KOPT-K1 (cell line): ENCODE results near the gene TWIST1.

Source experiments
- H3K27ac ChIP-seq: fragments of 200-600 bp; sonication (generic); 2 replicates; pipeline ENCODE4 v1.5.1; 2016; ENCODE audit warnings: antibody characterized with exemption, mild to moderate bottlenecking, low read depth, low read length; ENCODE audit not compliant: poor library complexity, severe bottlenecking
- H3K36me3 ChIP-seq: fragments of 200-600 bp; sonication (generic); 2 replicates; pipeline ENCODE4 v1.5.1; 2017; ENCODE audit warnings: antibody characterized with exemption, mild to moderate bottlenecking, low read length, moderate library complexity; ENCODE audit not compliant: insufficient read depth
- H3K9me3 ChIP-seq: fragments of 200-600 bp; sonication (generic); 2 replicates; pipeline ENCODE4 v1.5.1; 2017; ENCODE audit warnings: antibody characterized with exemption, low read length, mild to moderate bottlenecking; ENCODE audit not compliant: insufficient read depth, poor library complexity, severe bottlenecking

Gene TWIST1

DNA sequence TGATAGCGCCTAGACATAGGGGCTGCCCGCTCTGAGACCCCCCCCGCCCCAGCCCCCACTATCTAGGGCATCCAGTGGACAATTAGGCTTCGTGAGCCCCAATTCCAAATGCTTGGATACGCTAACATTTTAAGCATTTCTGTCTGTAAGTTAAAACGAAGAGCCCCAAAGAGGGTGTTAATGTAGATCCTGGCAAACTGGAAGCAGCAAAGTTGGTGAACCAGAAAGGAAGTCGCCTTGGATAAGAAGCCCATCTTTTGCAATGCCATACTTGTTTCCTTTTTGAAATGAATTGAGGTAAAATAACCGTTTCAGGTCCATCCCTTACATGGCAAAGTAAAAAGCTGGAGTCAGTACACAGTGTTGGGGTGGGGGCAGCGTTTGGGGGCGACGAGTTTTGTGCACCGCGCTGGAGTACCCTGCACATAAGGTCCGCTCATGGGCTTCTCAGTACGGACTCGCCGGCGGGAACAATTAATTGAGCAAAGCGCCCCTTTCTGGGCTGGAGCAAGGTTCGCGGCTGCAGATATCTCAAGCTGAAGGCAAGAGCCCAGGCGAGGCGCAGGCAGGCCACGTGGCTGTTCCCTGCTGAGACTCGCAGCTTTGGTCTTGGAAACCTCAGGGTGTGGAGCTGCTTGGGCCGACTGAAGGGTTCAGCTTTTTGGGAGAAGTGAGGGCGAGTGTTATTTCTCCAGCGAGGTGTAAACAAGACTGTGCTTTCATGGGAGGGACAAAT, 1.4 kb upstream of the TWIST1 start:
- H3K27ac ChIP-seq: no peak overlapping the region
- no peaks in the 10 kb centered on the region for H3K36me3 ChIP-seq
- H3K9me3 ChIP-seq: peaks cover 7% of the 10 kb centered on the region

DNA sequence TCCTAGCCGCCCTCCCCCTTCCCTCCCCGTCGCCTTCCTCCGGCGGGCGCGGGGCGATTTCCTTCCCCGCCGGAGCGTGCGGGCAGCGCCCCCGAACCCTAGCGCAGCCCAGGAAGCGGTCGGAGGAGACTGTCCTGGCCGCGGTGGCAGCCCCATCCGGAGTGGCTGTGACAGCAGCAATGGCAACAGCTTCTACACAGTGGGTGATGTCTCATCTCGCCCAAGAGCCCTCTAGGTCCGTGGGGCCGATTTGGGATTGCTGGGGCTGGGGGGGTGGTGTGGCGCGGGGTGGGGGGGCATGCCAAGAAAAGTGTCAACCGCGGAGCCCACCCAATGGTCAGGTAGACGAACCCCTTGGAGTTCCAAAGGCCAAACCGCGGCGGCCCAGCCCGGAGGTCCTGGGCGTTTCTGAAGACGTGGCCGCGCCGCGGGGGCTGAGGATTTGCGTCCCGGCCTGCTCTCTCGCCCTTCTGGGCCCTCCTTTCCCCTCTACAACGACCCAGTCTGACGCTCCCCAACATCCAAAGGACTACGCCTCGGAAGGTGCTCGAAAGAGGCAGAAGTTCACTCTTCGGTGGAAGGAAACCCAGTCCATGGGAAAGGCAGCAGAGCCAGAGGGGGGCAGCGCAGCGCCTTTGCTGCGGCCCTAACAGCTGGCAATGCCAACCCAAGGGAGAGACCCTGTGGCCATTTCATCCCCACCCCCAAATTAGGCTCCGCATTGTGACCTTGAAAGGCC, 603 bp upstream of the TWIST1 start:
- H3K36me3 ChIP-seq: no peaks in the 10 kb centered on the region
- peaks cover 7% of the 10 kb centered on the region for H3K9me3 ChIP-seq
- no peak overlapping the region for H3K27ac ChIP-seq

DNA sequence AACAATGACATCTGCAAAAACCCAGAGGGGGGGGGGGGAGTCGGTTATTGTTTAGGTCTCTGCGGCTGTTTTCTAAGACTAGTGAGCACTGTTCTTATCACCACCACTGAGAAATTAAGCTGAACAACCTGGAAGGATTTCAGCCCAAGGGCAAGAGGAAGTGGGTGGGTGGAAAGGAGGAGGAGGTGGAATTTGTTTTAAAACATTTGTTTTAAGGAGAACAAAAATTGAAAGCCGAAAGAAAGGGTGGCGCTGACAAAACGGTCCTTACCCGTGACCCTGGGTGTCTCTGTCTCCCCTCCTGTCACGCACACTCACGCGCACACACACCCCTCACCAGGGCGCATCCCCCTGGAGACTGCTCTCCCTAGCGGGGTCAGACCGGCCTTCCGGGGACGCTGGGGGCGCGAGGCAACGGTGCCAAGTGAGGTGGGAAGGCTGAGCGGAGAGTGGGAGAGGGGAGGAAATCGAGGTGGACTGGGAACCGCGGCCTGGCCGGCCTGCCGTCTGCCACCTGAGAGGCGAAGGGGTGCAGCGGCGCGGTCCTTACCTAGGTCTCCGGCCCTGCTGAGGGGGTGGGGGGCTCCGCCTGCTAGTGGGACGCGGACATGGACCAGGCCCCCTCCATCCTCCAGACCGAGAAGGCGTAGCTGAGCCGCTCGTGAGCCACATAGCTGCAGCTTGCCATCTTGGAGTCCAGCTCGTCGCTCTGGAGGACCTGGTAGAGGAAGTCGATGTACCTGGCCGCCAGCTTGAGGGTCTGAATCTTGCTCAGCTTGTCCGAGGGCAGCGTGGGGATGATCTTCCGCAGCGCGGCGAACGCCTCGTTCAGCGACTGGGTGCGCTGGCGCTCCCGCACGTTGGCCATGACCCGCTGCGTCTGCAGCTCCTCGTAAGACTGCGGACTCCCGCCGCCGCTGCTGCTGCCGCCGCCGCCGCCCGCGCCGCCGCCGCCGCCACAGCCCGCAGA, 1.0 kb downstream of the TWIST1 start:
- no peaks in the 10 kb centered on the region for H3K36me3 ChIP-seq
- no peak overlapping the region for H3K27ac ChIP-seq
- peaks cover 7% of the 10 kb centered on the region for H3K9me3 ChIP-seq

DNA sequence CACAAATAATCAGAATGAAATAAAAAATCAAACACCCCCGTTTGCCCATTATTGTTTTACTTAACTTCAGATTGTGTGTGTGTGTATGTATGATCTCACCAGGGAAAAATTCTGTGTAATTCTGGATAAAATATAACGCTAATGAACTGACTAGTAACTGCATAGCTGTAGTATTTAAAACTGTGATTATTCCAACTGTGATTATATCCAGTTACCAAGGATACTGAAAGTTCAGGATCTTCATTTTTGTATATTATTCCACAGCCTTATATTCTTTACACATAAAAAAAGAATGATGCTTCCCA, 2.9 kb downstream of the TWIST1 start:
- Histone ChIP-seq H3K36me3 (no peaks in the 10 kb centered on the region), H3K9me3 (peaks cover 7% of the 10 kb centered on the region), H3K27ac (no peak overlapping the region)

DNA sequence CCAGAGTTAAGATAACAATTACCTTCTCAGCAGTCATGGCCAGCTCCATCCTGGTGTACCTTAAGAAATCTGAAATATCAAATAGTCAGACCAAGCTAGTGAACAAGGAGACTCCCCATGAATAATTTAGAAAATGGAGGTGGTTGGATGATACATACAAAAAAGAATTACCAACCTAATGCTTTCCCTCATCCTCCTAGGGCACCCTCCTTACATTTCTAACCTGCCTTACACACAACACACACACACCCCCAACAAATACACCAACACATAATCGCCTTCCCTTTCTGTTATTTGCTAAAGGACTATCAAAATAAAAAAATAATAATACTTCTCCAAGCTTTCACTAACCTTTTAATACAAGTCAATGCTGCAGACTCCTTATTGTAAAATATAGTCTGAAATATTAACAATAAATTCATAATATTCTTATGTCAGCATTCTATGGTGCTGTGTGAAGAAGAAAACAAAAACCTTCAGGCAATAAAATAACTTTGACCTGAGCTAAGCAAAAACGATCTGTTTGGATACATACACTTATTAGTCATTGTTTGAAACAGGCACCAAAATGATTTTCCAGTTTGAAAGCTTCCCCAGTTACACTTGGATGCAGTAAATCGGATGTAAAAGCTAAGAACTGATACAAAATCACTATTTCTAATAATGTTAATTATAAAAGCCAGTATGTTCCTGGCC, 3.4 kb downstream of the TWIST1 start:
- Histone ChIP-seq H3K27ac (no peak overlapping the region), H3K9me3 (peaks cover 7% of the 10 kb centered on the region), H3K36me3 (no peaks in the 10 kb centered on the region)

DNA sequence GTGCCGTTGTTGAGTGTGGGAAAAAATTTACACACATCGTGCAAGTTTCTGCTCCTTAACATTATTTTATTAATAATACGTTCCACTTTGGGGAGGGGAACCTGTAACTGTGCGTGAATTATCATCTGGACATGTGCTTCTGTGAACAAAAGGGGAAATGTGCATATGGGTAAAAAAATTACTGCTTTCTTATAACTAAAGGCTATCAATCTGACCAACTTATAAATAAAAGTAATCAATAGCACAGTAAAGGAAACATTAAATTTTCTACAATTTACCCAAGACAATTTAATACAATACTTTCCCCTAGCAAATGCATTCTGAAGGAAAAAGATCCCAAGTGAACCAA, 4.5 kb downstream of the TWIST1 start:
- H3K27ac ChIP-seq: no peak overlapping the region
- no peaks in the 10 kb centered on the region for H3K36me3 ChIP-seq
- peaks cover 12% of the 10 kb centered on the region for H3K9me3 ChIP-seq

DNA sequence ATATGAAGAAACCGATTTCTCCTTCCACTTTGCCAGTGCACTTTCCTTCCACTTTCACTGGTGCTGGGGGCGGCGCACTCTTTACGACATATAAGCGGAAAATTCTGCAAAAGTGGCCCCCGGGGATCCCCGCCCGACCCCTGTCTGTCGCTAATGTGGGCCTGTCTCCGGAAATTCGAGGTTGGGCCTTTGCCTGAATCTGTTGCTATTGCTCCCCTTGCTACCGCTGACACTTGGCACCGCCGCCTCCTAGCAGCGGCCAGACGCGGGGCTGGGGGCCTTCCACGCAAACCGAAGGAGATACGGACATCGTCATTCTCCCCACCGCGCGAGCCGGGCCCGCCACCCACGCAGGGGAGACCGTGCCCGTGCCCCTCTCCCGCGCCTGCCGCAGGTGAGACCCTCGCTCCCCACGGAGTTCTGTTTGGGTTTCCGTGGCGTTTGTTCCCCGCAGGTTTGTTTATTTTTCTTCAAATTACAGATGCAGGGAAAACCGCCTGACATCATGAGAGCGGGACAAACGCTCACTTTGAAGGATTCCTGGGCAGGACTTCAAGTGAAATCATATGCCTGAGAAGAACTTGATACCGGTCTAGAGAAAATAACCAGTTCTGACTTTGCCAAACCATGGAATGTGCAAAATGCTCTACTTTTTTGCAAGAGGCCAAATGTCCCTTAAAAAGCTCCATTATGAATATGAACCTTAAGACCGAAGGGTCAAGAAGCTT, 5.0 kb downstream of the TWIST1 start:
- Histone ChIP-seq H3K27ac (no peak overlapping the region), H3K36me3 (no peaks in the 10 kb centered on the region), H3K9me3 (peaks cover 14% of the 10 kb centered on the region)

DNA sequence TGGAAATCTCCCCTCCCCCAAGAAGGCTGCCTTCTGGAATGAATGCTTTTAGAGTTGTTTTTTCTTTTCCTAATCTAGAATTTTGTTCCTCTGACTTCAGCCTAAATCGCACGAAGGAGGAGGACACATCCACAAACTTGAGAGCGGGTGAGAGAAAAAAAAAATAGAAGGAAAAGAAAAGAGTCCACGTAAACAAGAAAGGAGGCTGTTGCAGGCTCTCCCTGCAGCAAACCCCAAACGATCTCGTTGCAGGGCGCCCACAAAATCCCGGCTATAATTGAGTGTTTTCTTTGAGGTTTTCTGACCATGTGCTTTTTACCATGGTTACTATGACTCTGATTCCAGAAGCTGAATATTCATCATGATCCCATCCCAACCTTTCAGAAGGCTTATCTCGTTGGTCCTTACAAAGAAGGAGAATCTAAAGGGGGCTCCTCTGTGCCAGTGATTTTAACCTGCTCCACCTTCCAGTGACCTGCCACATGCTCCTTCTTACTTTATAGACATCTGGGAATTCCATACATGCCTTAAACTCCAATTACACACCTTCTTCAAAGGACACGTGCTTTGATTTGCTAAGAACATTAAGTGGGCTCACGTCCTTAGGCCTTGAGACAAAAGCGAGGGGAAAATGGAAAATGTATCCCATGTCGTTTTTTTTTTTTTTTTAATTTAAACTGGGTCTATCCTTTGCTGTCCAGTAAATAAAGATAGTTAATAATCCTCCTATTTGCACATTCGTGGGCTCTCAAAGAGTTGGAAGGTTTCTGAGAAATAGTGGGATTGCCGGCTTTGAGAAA, 5.8 kb downstream of the TWIST1 start:
- no peak overlapping the region for H3K27ac ChIP-seq
- H3K36me3 ChIP-seq: no peaks in the 10 kb centered on the region
- peaks cover 11% of the 10 kb centered on the region for H3K9me3 ChIP-seq

DNA sequence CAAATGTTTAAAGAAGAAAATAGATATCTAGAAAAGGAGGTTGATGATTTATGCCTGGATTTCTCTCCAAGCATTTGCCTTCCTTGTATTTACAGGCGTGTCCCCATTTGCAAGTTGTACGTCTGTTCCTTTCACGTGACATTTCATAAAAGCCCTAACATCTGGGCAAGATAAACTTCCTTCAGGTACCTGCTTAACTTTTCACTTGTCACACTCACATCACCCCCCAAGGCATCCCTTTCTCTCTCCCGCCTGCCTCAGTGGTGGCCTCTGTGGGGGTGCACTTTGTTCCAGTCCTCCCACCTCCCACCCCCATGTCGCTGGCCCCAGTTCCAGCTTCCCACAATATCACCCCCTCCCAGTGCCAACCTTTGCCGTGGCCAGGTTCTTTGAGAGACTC, 6.7 kb downstream of the TWIST1 start:
- H3K27ac ChIP-seq: no peak overlapping the region
- no peaks in the 10 kb centered on the region for H3K36me3 ChIP-seq
- peaks cover 16% of the 10 kb centered on the region for H3K9me3 ChIP-seq

DNA sequence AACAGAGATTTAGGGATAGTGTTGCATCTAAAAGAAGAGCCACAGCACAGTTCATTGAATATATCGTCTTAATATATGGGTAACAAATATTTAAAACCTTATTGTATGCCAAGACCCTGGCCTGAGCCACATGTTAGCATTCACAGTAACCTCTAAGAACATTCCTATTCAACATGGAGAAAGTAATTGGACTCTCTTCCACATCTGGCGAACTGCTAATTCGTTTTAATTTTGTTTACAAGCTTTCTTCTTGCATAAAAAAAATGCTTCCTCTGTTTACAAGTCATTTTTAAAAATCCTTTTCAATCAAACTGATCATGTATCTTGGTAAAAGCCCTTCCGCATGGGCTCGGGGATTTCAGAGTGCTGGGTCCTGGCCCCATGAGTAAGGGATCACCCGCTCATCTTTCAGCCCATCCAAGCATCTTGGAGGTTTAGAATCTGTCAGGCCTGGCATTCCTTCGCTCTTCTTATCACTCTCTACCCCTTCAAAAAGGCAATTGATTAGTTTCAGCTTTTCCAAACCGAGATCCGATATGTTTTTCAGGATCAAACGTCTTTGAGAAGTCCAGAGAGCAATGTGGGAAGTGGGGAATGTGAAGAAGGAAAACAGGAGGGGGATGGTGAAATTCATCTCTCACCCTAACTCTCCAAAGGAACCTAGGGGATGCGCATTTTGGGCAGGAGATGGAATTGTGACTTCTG, 7.3 kb downstream of the TWIST1 start:
- Histone ChIP-seq H3K9me3 (peaks cover 16% of the 10 kb centered on the region), H3K27ac (no peak overlapping the region), H3K36me3 (no peaks in the 10 kb centered on the region)

DNA sequence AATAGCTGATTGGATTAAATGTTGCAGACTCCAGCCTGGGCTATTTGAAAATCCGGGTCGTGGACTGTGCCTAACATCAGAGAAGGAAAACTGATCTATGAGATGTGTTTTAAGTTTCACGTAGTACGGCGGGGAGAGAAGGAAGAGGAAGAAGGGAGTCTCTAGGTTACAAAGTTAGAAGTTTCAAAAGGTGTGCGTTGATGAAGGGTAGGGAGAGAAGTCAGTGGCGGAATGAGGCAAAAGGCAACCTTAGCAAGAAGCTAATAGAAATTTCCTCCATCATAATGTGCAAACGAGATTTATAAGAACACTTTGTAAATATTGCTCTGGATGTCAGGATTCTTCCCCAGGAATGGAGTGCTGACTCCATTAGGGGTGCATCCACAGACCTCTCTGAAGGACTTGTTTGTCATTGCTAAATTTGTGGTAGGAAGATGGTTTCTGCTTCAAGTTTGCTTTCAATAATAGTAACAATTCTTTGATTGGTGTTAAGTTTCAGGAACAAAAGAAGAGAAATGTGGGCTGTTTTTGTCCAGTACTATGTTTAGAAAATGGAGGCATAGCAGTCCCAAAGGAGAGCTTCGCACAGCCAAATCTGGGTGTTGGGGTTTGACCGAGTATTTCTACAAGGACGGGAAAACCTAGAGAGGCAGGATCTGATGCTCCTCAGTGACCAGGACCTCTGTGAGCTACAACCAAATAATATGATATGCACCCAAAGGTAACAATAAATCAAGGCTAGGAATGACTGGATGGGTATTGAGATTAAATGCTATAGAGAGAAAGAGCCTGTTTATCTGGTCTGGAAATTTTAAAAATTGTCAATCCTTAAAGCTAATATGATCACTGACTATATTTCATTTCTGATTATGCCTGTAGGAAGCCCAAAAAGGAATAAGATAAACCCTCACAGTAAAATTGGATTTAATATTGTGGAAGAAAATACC, 8.2 kb downstream of the TWIST1 start:
- H3K9me3 ChIP-seq: peaks cover 16% of the 10 kb centered on the region
- no peak overlapping the region for H3K27ac ChIP-seq
- no peaks in the 10 kb centered on the region for H3K36me3 ChIP-seq

DNA sequence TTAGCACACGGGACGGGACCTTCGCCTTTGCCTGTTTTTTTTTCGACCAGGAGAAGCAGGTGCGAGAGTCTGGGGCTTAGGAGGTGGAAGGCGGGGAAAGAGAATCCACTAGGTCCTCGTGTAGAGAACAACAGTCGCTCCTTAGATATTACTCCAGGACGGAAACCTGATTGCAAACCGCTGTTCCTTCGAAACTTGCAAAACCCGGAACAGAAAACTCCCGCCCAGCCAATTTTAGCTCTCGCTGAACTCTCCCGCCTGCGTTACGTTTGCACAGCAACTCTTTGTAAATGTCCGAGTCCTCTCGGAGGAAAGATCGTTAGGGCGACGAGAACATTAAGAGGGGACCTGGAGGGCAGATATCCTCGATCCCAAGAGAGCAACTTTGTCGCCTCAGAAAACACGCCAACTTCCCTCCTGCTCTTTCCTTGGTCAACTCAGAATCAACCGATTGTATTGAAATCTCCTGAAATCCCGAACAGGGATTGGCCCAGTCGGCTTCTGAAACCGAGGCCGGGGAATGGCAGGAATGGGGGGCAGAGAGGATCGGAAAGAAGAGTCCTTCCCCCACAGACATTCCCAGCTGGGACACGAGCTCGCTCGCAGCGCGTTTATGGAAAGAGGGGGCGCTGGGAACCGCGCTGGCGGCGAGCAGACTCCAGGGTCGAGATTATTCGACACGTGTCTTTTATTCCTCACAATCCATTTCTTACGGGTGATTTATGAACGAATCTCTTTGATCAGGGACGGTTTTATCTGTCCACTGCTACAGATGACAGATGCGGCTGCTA, 9.9 kb downstream of the TWIST1 start:
- H3K27ac ChIP-seq: no peak overlapping the region
- no peaks in the 10 kb centered on the region for H3K36me3 ChIP-seq

More for the DNA sequence above, 9.9 kb downstream of the TWIST1 start:
- peaks cover 16% of the 10 kb centered on the region for H3K9me3 ChIP-seq
